ENCODE measurements around the gene COL12A1. TPM values are rescaled to one million over a fixed set of nuclear protein-coding genes. Genes with fewer than 3 reads are reported as not detected.
"Not testable (repeated sequence)": the region's sequence is repeated elsewhere in the genome, so short reads cannot be mapped to it uniquely, and the experiment has no call there.

COL12A1 gene
- total and polyA plus RNA-seq, 2 donors (not counting 1 experiment from before 2014, with no cell fraction given), result not detected

DNA sequence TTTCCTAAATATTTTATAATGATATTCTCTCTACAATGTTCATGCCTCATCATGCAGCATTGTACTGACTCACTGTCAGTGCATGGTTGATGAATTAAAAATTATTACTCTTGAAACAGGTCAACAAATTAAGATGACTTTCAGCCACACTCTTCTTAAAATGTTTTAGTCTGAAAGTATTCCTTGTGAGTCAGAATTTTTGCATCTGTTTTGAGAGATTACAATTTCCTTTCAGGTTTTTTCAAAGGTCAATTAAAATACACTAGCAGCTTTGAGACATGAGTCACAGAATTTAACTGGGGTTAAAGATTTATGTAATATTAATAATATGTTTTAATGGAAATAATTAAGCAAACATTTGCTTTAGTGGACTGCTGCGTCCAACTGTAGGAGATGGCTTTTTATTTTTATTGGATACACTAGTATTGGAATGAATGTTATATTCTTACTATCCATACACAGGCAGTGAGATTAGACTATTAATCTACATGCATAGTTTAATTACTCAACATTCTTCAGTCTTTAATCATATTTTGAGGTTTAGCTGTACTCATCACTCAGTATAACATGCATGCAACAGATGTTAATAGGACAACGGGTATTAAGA, 9.7 kb downstream of the COL12A1 start:
- H3K4me3 ChIP-seq (ENCODE audit: control extremely low read depth in 1 of 5, extremely low read depth in 1 of 5, insufficient read depth in 1 of 5, low read depth in 2 of 5, low read length in 4 of 5), result no peak overlapping the region
- TF ChIP-seq, protein P1, sequence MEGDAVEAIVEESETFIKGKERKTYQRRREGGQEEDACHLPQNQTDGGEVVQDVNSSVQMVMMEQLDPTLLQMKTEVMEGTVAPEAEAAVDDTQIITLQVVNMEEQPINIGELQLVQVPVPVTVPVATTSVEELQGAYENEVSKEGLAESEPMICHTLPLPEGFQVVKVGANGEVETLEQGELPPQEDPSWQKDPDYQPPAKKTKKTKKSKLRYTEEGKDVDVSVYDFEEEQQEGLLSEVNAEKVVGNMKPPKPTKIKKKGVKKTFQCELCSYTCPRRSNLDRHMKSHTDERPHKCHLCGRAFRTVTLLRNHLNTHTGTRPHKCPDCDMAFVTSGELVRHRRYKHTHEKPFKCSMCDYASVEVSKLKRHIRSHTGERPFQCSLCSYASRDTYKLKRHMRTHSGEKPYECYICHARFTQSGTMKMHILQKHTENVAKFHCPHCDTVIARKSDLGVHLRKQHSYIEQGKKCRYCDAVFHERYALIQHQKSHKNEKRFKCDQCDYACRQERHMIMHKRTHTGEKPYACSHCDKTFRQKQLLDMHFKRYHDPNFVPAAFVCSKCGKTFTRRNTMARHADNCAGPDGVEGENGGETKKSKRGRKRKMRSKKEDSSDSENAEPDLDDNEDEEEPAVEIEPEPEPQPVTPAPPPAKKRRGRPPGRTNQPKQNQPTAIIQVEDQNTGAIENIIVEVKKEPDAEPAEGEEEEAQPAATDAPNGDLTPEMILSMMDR (IDR thresholded peaks at IDR 0.05), result no peak
- no peak overlapping the region for H3K4me2 ChIP-seq (replicated peaks; ENCODE audit: low read depth, low read length, poor library complexity, severe bottlenecking)
- H3K9me3 Mint-ChIP-seq (ENCODE audit: insufficient read depth), result no peaks in the 10 kb centered on the region
- ATAC-seq (ENCODE audit: low read depth) (no peak), DNase-seq (no peak)
- H3K9me3 ChIP-seq (ENCODE audit: control extremely low read depth in 1 of 3, control insufficient read depth in 2 of 3, insufficient read depth in 1 of 3, low read length in 2 of 3), result no peaks in the 10 kb centered on the region
- CTCF ChIA-PET, result interaction anchor here (2.2 kb wide), 1 partner anchor 12 kb away, joined by 5 read pairs; no protein-coding TSS in a partner anchor
- intact Hi-C loops (cut with micrococcal nuclease), result no loop called here
- H3K27ac ChIP-seq (ENCODE audit: low read length in 2 of 2), result no peak overlapping the region
- no peak overlapping the region for H2AFZ ChIP-seq (ENCODE audit: insufficient read depth, low read depth, low read length, poor library complexity, severe bottlenecking)
- H3K4me1 Mint-ChIP-seq, result no peaks in the 10 kb centered on the region
- no peaks in the 10 kb centered on the region for H3K4me1 ChIP-seq (ENCODE audit: control insufficient read depth in 2 of 2, insufficient read depth in 2 of 2, low read length in 2 of 2)
- H3K79me2 ChIP-seq (ENCODE audit: control insufficient read depth, insufficient read depth, low read length), result no peaks in the 10 kb centered on the region
- POLR2A ChIA-PET, result no interaction called here
- no peak overlapping the region for H3K27ac Mint-ChIP-seq
- H4K20me1 ChIP-seq (ENCODE audit: control insufficient read depth, insufficient read depth, low read length, poor library complexity, severe bottlenecking), result no peaks in the 10 kb centered on the region
- peaks cover 0 to 10% (median 4%) of the 10 kb centered on the region in 4 experiments for H3K27me3 ChIP-seq (replicated peaks in 1 of 4; ENCODE audit: control extremely low read depth in 1 of 4, control insufficient read depth in 3 of 4, insufficient read depth in 4 of 4, low read length in 3 of 4)
- no peak overlapping the region for H3K9ac ChIP-seq (ENCODE audit: low read length)
- no peak overlapping the region for H3K4me3 Mint-ChIP-seq
- peaks cover 26% of the 10 kb centered on the region for H3K27me3 Mint-ChIP-seq
- no peaks in the 10 kb centered on the region for H3K36me3 ChIP-seq (replicated peaks in 1 of 2; ENCODE audit: control extremely low read depth in 1 of 2, control insufficient read depth in 1 of 2, extremely low read depth in 1 of 2, insufficient read depth in 2 of 2, low read length in 1 of 2)
- WGBS (ENCODE audit: insufficient coverage), result no CpG with 5 or more reads among the region's 2 CpGs

DNA sequence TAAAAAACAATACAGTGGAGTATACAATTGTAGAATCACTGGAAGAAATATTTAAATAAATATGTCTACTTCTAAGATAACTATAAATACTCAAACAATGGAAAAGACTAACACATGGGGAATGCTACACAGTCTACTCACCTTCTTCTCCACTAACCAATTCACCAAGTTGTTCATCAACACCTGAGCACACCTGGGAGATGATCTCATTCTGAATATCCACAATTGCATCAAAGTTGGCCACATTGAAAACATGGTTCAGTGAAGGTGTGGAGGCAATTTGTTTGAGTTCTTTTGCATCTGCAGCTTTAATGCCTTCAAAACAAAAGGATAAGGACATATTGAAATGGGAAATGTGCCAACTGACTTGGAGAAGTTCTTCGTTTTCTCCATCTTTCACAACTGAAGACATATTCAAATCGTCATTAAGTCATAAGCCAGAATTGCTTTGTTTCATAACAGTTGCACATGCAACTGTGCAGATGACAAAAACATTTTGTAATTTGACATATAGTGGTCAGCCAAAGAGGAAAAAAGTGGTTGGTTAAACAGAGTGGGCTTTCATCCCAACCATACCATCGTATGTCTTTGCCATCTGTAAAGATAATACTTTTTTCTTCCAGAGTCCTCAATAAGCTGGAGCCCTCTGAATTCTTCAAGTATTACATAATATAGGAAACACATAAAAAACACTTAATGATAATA, 17.5 kb downstream of the COL12A1 start:
- peaks cover 9% of the 10 kb centered on the region for H3K27me3 Mint-ChIP-seq
- peaks cover 3% of the 10 kb centered on the region for H3K9me3 Mint-ChIP-seq (ENCODE audit: insufficient read depth)
- no peak for TF ChIP-seq EZH2 (IDR thresholded peaks at IDR 0.05; ENCODE audit: borderline replicate concordance, insufficient read depth, low read depth, low read length, poor library complexity, severe bottlenecking)
- TF ChIP-seq, protein P1 (IDR thresholded peaks at IDR 0.05), result no peak

DNA sequence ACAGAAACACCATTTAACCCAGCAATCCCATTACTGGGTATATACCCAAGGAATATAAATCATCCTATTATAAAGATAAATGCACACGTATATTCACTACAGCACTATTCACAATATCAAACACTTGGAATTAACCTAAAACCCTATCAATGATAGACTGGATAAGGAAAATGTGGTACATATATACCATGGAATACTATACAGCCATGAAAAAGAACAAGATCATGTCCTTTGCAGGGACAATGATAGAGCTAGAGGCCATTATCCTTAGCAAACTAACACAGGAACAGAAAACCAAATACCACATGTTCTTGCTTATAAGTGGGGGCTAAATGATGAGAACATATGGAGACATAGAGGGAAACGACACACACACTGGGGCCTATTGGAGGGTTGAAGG, 19.3 kb downstream of the COL12A1 start:
- H3K9me3 Mint-ChIP-seq (ENCODE audit: insufficient read depth); H3K27me3 ChIP-seq (replicated peaks in 1 of 4; ENCODE audit: control extremely low read depth in 1 of 4, control insufficient read depth in 3 of 4, insufficient read depth in 4 of 4, low read length in 3 of 4); H3K79me2 ChIP-seq (ENCODE audit: control insufficient read depth, insufficient read depth, low read length); H3K9me3 ChIP-seq (ENCODE audit: control extremely low read depth in 1 of 3, control insufficient read depth in 2 of 3, insufficient read depth in 1 of 3, low read length in 2 of 3); POLR2A ChIA-PET; H3K4me2 ChIP-seq (replicated peaks; ENCODE audit: low read depth, low read length, poor library complexity, severe bottlenecking); CTCF ChIA-PET; H3K4me3 ChIP-seq (ENCODE audit: control extremely low read depth in 1 of 5, extremely low read depth in 1 of 5, insufficient read depth in 1 of 5, low read depth in 2 of 5, low read length in 4 of 5); H3K27ac ChIP-seq (ENCODE audit: low read length in 2 of 2); H2AFZ ChIP-seq (ENCODE audit: insufficient read depth, low read depth, low read length, poor library complexity, severe bottlenecking); H3K36me3 ChIP-seq (replicated peaks in 1 of 2; ENCODE audit: control extremely low read depth in 1 of 2, control insufficient read depth in 1 of 2, extremely low read depth in 1 of 2, insufficient read depth in 2 of 2, low read length in 1 of 2); H3K4me1 ChIP-seq (ENCODE audit: control insufficient read depth in 2 of 2, insufficient read depth in 2 of 2, low read length in 2 of 2); H3K9ac ChIP-seq (ENCODE audit: low read length); DNase-seq; H3K4me1 Mint-ChIP-seq; ATAC-seq (ENCODE audit: low read depth); H3K4me3 Mint-ChIP-seq; H3K27ac Mint-ChIP-seq; intact Hi-C loops (cut with micrococcal nuclease); H4K20me1 ChIP-seq (ENCODE audit: control insufficient read depth, insufficient read depth, low read length, poor library complexity, severe bottlenecking): not testable (repeated sequence)
- WGBS (ENCODE audit: insufficient coverage), result no CpG with 5 or more reads among the region's 2 CpGs
- peaks cover 14% of the 10 kb centered on the region for H3K27me3 Mint-ChIP-seq

More for the DNA sequence above, 17.5 kb downstream of the COL12A1 start:
- no peak overlapping the region for H3K27ac ChIP-seq (ENCODE audit: low read length in 2 of 2)
- intact Hi-C loops (cut with micrococcal nuclease), result no loop called here
- no CpG with 5 or more reads among the region's 3 CpGs for WGBS (ENCODE audit: insufficient coverage)
- no peak overlapping the region for H3K4me3 Mint-ChIP-seq
- peaks cover 0 to 10% (median 0%) of the 10 kb centered on the region in 4 experiments for H3K27me3 ChIP-seq (replicated peaks in 1 of 4; ENCODE audit: control extremely low read depth in 1 of 4, control insufficient read depth in 3 of 4, insufficient read depth in 4 of 4, low read length in 3 of 4)
- no peaks in the 10 kb centered on the region for H3K4me1 Mint-ChIP-seq
- H3K4me1 ChIP-seq (ENCODE audit: control insufficient read depth in 2 of 2, insufficient read depth in 2 of 2, low read length in 2 of 2), result no peaks in the 10 kb centered on the region
- POLR2A ChIA-PET, result no interaction called here
- ATAC-seq (ENCODE audit: low read depth) (no peak), DNase-seq (no peak)
- H4K20me1 ChIP-seq (ENCODE audit: control insufficient read depth, insufficient read depth, low read length, poor library complexity, severe bottlenecking), result no peaks in the 10 kb centered on the region
- no peaks in the 10 kb centered on the region for H3K79me2 ChIP-seq (ENCODE audit: control insufficient read depth, insufficient read depth, low read length)
- no peak overlapping the region for H3K4me2 ChIP-seq (replicated peaks; ENCODE audit: low read depth, low read length, poor library complexity, severe bottlenecking)
- H3K36me3 ChIP-seq (replicated peaks in 1 of 2; ENCODE audit: control extremely low read depth in 1 of 2, control insufficient read depth in 1 of 2, extremely low read depth in 1 of 2, insufficient read depth in 2 of 2, low read length in 1 of 2), result no peaks in the 10 kb centered on the region
- H3K9me3 ChIP-seq (ENCODE audit: control extremely low read depth in 1 of 3, control insufficient read depth in 2 of 3, insufficient read depth in 1 of 3, low read length in 2 of 3), result peaks cover 0 to 2% (median 0%) of the 10 kb centered on the region in 3 donors
- no peak overlapping the region for H3K4me3 ChIP-seq (ENCODE audit: control extremely low read depth in 1 of 5, extremely low read depth in 1 of 5, insufficient read depth in 1 of 5, low read depth in 2 of 5, low read length in 4 of 5)
- no peak overlapping the region for H3K27ac Mint-ChIP-seq
- H2AFZ ChIP-seq (ENCODE audit: insufficient read depth, low read depth, low read length, poor library complexity, severe bottlenecking), result no peak overlapping the region
- H3K9ac ChIP-seq (ENCODE audit: low read length), result no peak overlapping the region
- CTCF ChIA-PET, result no interaction called here

All from B cell (primary cell).